Ovary (tissue), 9 donors: ENCODE data around the gene CEND1. TPM values are rescaled to one million over a fixed set of nuclear protein-coding genes. Genes with fewer than 3 reads are reported as not detected.

Experiments used
- DNase-seq, 5 donors: peaks; one replicate each; pipeline ENCODE4 v3.0.0-alpha.2; 2019 to 2020
- H3K27ac ChIP-seq, 2 donors: fragments of 200-600 bp; one replicate each; pipeline versions ENCODE4 v1.5.1 to v1.8.0; 2019 to 2022
- H3K27me3 ChIP-seq: fragments of 200-600 bp; one replicate; pipeline ENCODE4 v1.8.0; 2022
- H3K36me3 ChIP-seq: fragments of 200-600 bp; sonication (generic); one replicate; pipeline ENCODE4 v1.5.1; 2019
- H3K4me1 ChIP-seq: one replicate; pipeline ENCODE4 v1.8.1; 2013; ENCODE audit warnings: mild to moderate bottlenecking, moderate library complexity; ENCODE audit not compliant: insufficient read depth
- H3K4me3 ChIP-seq: fragments of 200-600 bp; sonication (generic); one replicate; pipeline ENCODE4 v1.5.1; 2017
- H3K9me3 ChIP-seq, 2 donors: fragments of 200-600 bp in 1 of 2; sonication (generic) in 1 of 2; one replicate each; pipeline versions ENCODE4 v1.5.1 to v1.8.1; 2013 to 2019; ENCODE audit warnings: mild to moderate bottlenecking in 1 of 2, moderate library complexity in 1 of 2
- CTCF ChIP-seq, 3 donors: fragments of 450-650 bp in 2 of 3; fragments of 200-600 bp in 1 of 3; IDR thresholded peaks; one replicate each; pipeline versions ENCODE4 v1.5.1 to v1.8.0; 2016 to 2022; ENCODE audit warnings: antibody characterized with exemption in 3 of 3, mild to moderate bottlenecking in 1 of 3
- EP300 ChIP-seq: sonication (generic); formaldehyde crosslinking; IDR thresholded peaks from one replicate; pipeline ENCODE4 v1.6.1; 2017; ENCODE audit warnings: antibody characterized with exemption
- POLR2A ChIP-seq: fragments of 450-650 bp; IDR thresholded peaks from one replicate; pipeline ENCODE4 v1.6.1; 2017; ENCODE audit warnings: antibody characterized with exemption, mild to moderate bottlenecking, moderate library complexity
- WGBS, 3 donors: extraction: QIAGEN DNeasy Blood & Tissue Kit in 1 of 3; methylation state at CpG; one replicate each; pipeline versions ENCODE4 v1.1.5 to v1.1.7; 2013 to 2017; 5-methylcytosine and 5-hydroxymethylcytosine counted together
- intact Hi-C, 4 donors: fragments of 100-400 bp; cut with DNase I; formaldehyde crosslinking; loops; one replicate each; pipeline versions ENCODE4 v1.11.0 to v1.15.1; 2022 to 2023
- polyA plus RNA-seq, 2 donors: library from polyadenylated mRNA; stranded (reverse); fragments of 200-250 nt in 1 of 2; fragments of 350-450 nt in 1 of 2; fragmentation: Illumina TruSeq in 1 of 2; extraction: RNeasy Lipid Tissue Mini Kit (QIAGEN cat#74804) in 1 of 2; gene quantifications; one replicate each; pipeline ENCODE4 v1.2.3, GENCODE V29; 2013 to 2014
- total RNA-seq, 7 donors: library from RNA; depleted of rRNA in 2 of 7; stranded (reverse); fragments of >200 nt in 2 of 7; fragmentation: NEBNext Ultra II Directional in 3 of 7; extraction: Animal tissue kit (Norgen Biotek cat#: 25700) in 3 of 7; gene quantifications; one replicate each; pipeline versions ENCODE4 v1.1.0 to v1.2.4, GENCODE V29; 2016 to 2023
- donor health status: DM: no; HTN: no; CAD: no; lungs with moderate emphysema.
- donor health status: DM: no; HTN: no; CAD: no.
- donor health status: Bipolar disorder and iron deficiency.
- donor health status: DM: yes; HTN: yes; CAD: no.
- donor health status: DM: no; HTN: no; CAD: no.
- donor health status: DM: yes; HTN: yes; CAD: no.

The CEND1 gene
- total and polyA plus RNA-seq, 9 donors, result 0.07 to 0.15 TPM; not detected in 7

GRCh38 chr11:788953-789940, 643 bp downstream of the CEND1 start:
- H3K9me3 ChIP-seq, result no peaks in the 10 kb centered on the region
- H3K27ac ChIP-seq, result no peak overlapping the region
- no peaks in the 10 kb centered on the region for H3K27me3 ChIP-seq
- intact Hi-C loops, result no loop called here
- WGBS, 3 donors, result 12 to 14% (median 13%) methylated on average over 21 to 31 of the region's 31 CpGs
- H3K4me1 ChIP-seq, result no peaks in the 10 kb centered on the region
- no peak for TF ChIP-seq CTCF (IDR thresholded peaks at IDR 0.05)
- TF ChIP-seq EP300, result no peak
- no peak for TF ChIP-seq POLR2A
- no peak overlapping the region for H3K4me3 ChIP-seq
- no peaks in the 10 kb centered on the region for H3K36me3 ChIP-seq
- DNase-seq, result no peak

- H3K27ac ChIP-seq, result no peak overlapping the region
- H3K9me3 ChIP-seq, result no peaks in the 10 kb centered on the region
- 34 to 51% (median 37%) methylated on average over 24 to 28 of the region's 28 CpGs for WGBS, 3 donors
- no peaks in the 10 kb centered on the region for H3K27me3 ChIP-seq
- DNase-seq, result no peak
- no peak overlapping the region for H3K4me3 ChIP-seq
- intact Hi-C loops, result no loop called here
- H3K36me3 ChIP-seq, result no peaks in the 10 kb centered on the region
- no peak for TF ChIP-seq POLR2A
- no peak for TF ChIP-seq CTCF (IDR thresholded peaks at IDR 0.05)
- TF ChIP-seq EP300, result no peak
- no peaks in the 10 kb centered on the region for H3K4me1 ChIP-seq
Measured at GRCh38 chr11:788009-788640, 1.8 kb downstream of the CEND1 start.

- Histone ChIP-seq H3K4me1 (no peaks in the 10 kb centered on the region), H3K36me3 (no peaks in the 10 kb centered on the region), H3K9me3 (no peaks in the 10 kb centered on the region), H3K4me3 (no peak overlapping the region), H3K27me3 (no peaks in the 10 kb centered on the region), H3K27ac (no peak overlapping the region)
- no peak for TF ChIP-seq POLR2A
- TF ChIP-seq CTCF (IDR thresholded peaks at IDR 0.05), result no peak
- no peak for TF ChIP-seq EP300
- intact Hi-C loops, result no loop called here
- WGBS, 3 donors, result 76 to 80% (median 77%) methylated on average over 22 to 24 of the region's 24 CpGs
- DNase-seq, result no peak
Measured at GRCh38 chr11:787084-787675, 2.7 kb downstream of the CEND1 start.

- intact Hi-C loops, result no loop called here
- no peaks in the 10 kb centered on the region for H3K9me3 ChIP-seq
Measured at GRCh38 chr11:786235-787083, 3.4 kb downstream of the CEND1 start.

More at GRCh38 chr11:786235-787083, 3.4 kb downstream of the CEND1 start:
- Histone ChIP-seq H3K27me3 (no peaks in the 10 kb centered on the region), H3K4me3 (no peak overlapping the region), H3K27ac (no peak overlapping the region), H3K36me3 (no peaks in the 10 kb centered on the region), H3K4me1 (no peaks in the 10 kb centered on the region)
- WGBS, 3 donors, result 49 to 55% (median 53%) methylated on average over 23 to 24 of the region's 24 CpGs
- no peak for DNase-seq
- TF ChIP-seq CTCF (IDR thresholded peaks at IDR 0.05) (no peak), POLR2A (no peak), EP300 (no peak)
